Subcutaneous preadipocyte (primary cell): ENCODE measurements around the gene GALNT13. TPM values are rescaled to one million over a fixed set of nuclear protein-coding genes. Genes with fewer than 3 reads are reported as not detected.

Experiments used
- total RNA-seq: library from RNA; depleted of rRNA; stranded (reverse); fragments of >200 nt; gene quantifications from 2 replicates; pipeline ENCODE4 v1.2.3, GENCODE V29; 2012

GALNT13 gene
- 2.6 and 4.5 TPM in 2 replicates for total RNA-seq

GRCh38 chr2:153871231-153872221 is at the start of gene GALNT13:
Gene GALNT13 (plus strand): TSS chr2:153871922.

